ENCODE data around the gene EN2.

Gene EN2

GRCh38 chr7:155458111-155458877 is at the start of gene EN2:
EN2 (plus strand) TSS chr7:155458129; CDS start chr7:155458378, 249 bp downstream.
- DNase-seq (ENCODE audit: low read depth in 4 of 4, low spot score in 1 of 4) = no peak

- DNase-seq (ENCODE audit: low read depth in 4 of 4, low spot score in 1 of 4) = no peak
Measured at GRCh38 chr7:155408651-155409586, 49.0 kb upstream of the EN2 start.

GRCh38 chr7:155409980-155410379 is 47.9 kb upstream of the EN2 start:
- DNase-seq (ENCODE audit: low read depth in 4 of 4, low spot score in 1 of 4) = no peak

- DNase-seq (ENCODE audit: low read depth in 4 of 4, low spot score in 1 of 4) = no peak
Measured at GRCh38 chr7:155410431-155410830, 47.5 kb upstream of the EN2 start.

GRCh38 chr7:155411718-155412415 is 46.1 kb upstream of the EN2 start:
- DNase-seq (ENCODE audit: low read depth in 4 of 4, low spot score in 1 of 4) = no peak

- peak; percentile 6 to 41 (median 22) for DNase-seq (ENCODE audit: low read depth in 4 of 4, low spot score in 1 of 4)
Measured at GRCh38 chr7:155412416-155413253, 45.3 kb upstream of the EN2 start.

- no peak for DNase-seq (ENCODE audit: low read depth in 4 of 4, low spot score in 1 of 4)
Measured at GRCh38 chr7:155414547-155415492, 43.1 kb upstream of the EN2 start.

- DNase-seq (ENCODE audit: low read depth in 4 of 4, low spot score in 1 of 4) = no peak
Measured at GRCh38 chr7:155416646-155417380, 41.1 kb upstream of the EN2 start.

GRCh38 chr7:155418304-155418703 is 39.6 kb upstream of the EN2 start:
- no peak for DNase-seq (ENCODE audit: low read depth in 4 of 4, low spot score in 1 of 4)

GRCh38 chr7:155418941-155419755 is 38.8 kb upstream of the EN2 start:
- DNase-seq (ENCODE audit: low read depth in 4 of 4, low spot score in 1 of 4) = no peak

- DNase-seq (ENCODE audit: low read depth in 4 of 4, low spot score in 1 of 4) = no peak
Measured at GRCh38 chr7:155420116-155420515, 37.8 kb upstream of the EN2 start.

GRCh38 chr7:155422151-155422550 is 35.8 kb upstream of the EN2 start:
- DNase-seq (ENCODE audit: low read depth in 4 of 4, low spot score in 1 of 4) = no peak

GRCh38 chr7:155422599-155423336 is 35.2 kb upstream of the EN2 start:
- no peak for DNase-seq (ENCODE audit: low read depth in 4 of 4, low spot score in 1 of 4)

GRCh38 chr7:155423337-155424285 is 34.3 kb upstream of the EN2 start:
- no peak for DNase-seq (ENCODE audit: low read depth in 4 of 4, low spot score in 1 of 4)

- no peak for DNase-seq (ENCODE audit: low read depth in 4 of 4, low spot score in 1 of 4)
Measured at GRCh38 chr7:155424301-155425010, 33.5 kb upstream of the EN2 start.

GRCh38 chr7:155425011-155425340 is 33.0 kb upstream of the EN2 start:
- no peak for DNase-seq (ENCODE audit: low read depth in 4 of 4, low spot score in 1 of 4)
